NCI-H526 (cell line): ENCODE results near the gene PLSCR5.
A peak's percentile ranks its signal among the peaks of the same experiment; 100 is the strongest.

Source experiments
- DNase-seq, 2 experiments: peaks; one replicate each; lab custom pipeline; 2025; lab: John Stamatoyannopoulos, UW

Gene PLSCR5

DNA sequence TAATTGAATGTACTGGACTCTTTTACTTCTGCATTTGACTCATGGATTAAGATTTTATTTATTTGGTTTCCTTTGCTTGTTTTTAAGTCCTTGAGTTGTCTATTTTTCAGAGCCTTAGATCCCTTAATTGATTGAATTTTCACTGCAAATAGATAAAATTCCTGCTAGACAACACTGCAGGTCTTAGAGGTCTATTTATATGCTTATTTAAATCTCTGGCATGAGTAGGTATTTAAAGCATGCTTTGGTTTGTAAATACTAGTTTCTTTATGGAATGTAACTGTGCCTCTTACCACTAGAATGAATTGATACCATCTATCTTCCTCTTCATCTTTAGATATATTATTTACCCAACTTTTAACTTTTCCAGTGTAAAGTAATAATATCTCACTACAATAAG is 20.0 kb downstream of the PLSCR5 start:
- no peak for DNase-seq

DNA sequence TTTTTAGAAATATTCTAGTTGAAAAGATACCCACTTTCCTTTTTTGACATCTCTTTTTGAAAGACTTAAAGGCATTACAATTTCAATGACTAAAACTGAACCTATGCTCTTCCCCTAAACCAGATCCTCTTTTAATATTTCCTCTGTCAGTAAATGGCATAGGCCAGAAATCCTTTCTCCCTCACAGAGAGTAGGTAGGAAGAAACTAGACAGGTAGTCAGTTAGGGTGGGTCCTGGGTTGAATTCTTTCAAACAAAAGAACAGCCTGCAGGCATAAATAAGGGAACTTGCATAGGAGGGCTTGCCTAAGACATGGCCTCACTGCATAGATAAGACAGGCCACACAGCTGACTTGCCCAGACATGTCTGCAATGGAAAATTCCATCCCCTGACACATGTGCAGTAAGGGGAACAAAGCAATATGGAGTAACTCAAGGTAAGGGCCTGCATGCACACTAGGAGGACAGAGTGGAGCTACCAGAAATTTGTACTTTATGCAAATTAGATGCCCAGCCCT is 23.1 kb downstream of the PLSCR5 start:
- DNase-seq, result peak; percentile 6 to 16

- DNase-seq, result no peak
Measured at GRCh38 chr3:146581080-146581601, 24.0 kb downstream of the PLSCR5 start.

- peak in 1 of 2 experiments; percentile 69 for DNase-seq
Measured at GRCh38 chr3:146577662-146578061, 27.5 kb downstream of the PLSCR5 start.

DNA sequence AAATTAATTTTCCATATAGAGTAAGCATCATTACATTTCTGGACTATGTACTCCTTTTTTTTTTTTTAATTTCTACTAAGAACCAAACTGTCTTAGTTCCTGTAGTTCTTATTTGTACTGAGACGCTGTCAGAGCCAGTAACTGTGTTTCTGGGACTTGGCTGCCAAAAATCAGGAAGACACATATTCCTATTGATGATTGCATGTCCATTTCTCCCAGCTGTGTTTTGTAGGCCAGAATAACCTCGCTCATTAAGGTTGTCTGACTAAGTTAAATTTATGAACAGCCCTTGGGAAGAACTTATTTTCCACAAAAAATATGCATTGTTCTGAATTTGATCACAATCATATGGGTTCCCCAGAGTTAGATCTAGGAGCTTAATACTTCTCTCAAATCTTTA is 29.5 kb downstream of the PLSCR5 start:
- DNase-seq, result no peak

DNA sequence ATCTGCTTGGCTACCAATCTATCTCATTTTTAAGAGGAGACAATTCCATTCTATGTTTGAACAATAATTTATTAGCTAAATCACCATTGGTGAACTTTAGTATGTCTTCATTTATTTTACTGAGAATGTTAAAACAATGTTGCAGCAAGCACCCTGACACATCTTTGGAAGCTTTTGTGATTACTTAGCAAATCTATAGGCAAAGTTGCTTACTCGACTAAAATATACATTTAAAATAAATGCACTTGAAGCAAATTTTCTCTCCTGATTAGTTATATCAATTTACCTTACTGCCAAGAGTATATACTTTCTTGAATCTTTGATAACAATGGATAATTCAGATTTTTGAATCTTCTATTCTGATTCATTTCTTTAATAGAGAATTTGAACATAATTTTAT is 31.0 kb downstream of the PLSCR5 start:
- DNase-seq, result no peak

DNA sequence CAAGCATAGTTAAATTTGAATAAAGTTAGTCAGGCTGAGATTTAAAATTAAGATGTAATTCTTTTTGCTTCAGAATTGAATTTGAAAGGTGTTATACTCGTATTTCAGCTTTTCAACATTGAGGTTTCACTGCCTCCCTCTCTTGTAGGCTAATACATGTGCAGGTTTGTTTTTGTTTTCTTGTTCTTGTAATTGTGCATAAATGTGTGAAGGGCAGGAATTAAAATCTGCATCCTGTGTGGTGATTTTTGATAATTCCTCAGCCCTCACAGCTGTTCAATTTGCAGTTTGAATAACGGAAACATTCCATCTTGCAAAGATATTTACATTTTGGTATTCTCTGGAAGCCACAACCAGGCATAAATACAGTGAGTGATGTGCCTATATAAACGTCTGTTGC is 35.8 kb downstream of the PLSCR5 start:
- peak in 1 of 2 experiments; percentile 17 for DNase-seq

- no peak for DNase-seq
Measured at GRCh38 chr3:146566138-146566537, 39.0 kb downstream of the PLSCR5 start.

DNA sequence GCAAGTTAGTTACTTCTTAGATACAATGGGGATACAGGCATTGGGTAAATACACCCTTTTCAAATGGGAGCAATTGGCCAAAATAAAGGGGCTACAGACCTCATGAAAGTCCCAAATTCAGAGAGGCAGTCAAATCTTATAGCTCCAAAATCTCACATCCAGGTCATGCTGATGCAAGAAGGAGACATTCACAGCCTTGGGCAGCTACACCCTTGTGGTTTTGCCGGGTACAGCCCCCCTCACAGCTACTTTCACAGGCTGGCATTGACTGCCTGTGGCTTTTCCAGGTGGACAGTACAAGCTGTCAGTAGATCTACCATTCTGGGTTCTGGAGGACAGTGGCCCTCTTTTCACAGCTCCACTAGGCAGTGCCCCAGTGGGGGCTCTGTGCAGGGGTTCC is 43.3 kb downstream of the PLSCR5 start:
- DNase-seq, result no peak

DNA sequence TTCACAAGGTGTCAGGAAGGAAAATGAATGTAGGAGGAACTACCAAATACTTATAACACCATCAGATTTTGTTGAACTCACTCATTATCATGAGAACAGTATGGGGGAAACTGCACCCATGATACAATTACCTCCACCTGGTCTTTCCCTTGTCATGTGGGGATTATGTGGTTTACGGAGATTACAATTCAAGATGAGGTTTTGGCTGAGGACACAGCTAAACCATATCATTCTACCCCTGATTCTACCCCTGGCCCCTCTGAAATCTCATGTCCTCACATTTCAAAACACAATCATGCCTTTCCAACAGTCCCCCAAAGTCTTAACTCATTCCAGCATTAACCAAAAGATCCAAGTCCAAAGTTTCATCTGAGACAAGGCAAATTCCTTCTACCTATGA is 43.7 kb downstream of the PLSCR5 start:
- DNase-seq, result no peak

DNA sequence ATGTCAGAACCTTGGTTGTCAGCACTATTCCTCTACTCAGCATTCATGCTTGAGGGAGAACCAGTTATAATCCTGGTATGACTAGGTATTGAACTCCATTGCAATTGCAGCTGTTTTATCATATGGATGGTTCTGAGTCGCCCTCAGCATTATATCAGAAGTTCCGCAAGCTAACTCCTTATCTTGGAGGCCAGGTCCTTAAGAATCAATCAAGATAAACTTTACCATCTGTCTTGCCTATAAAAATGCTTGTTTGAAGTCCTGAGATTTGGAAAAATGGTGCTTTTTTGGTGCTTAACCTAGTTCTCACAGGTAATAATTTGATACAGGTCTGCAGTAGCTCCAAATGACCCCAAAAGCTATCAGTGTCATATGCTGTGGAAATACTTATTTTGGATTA is 44.5 kb downstream of the PLSCR5 start:
- DNase-seq, result no peak

GRCh38 chr3:146559388-146559787 is 45.8 kb downstream of the PLSCR5 start:
- no peak for DNase-seq

GRCh38 chr3:146558781-146559180 is 46.4 kb downstream of the PLSCR5 start:
- no peak for DNase-seq

DNA sequence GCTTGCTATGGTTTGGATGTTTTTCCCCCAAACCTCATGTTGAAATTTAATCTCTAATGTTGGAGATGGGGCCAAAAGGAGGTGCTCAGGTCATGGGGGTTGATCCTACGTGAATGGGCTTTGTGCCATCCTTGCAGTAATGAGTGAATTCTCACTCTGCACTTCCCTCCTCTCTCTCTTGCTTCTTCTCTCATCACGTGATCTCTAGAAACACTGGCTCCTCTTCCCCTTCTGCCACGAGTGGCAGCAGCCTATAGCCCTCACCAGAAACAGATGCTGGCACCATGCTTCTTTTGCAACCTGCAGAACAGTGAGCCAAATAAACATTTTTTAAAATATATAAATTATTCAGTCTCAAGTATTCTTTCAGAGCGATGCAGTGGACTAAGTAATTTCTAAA is 47.4 kb downstream of the PLSCR5 start:
- DNase-seq, result no peak

- DNase-seq, result no peak
Measured at GRCh38 chr3:146555311-146555710, 49.8 kb downstream of the PLSCR5 start.

GRCh38 chr3:146554151-146554760 is 50.9 kb downstream of the PLSCR5 start:
- no peak for DNase-seq

- DNase-seq, result peak in 1 of 2 experiments; percentile 20
Measured at GRCh38 chr3:146550743-146551510, 54.2 kb downstream of the PLSCR5 start.

DNA sequence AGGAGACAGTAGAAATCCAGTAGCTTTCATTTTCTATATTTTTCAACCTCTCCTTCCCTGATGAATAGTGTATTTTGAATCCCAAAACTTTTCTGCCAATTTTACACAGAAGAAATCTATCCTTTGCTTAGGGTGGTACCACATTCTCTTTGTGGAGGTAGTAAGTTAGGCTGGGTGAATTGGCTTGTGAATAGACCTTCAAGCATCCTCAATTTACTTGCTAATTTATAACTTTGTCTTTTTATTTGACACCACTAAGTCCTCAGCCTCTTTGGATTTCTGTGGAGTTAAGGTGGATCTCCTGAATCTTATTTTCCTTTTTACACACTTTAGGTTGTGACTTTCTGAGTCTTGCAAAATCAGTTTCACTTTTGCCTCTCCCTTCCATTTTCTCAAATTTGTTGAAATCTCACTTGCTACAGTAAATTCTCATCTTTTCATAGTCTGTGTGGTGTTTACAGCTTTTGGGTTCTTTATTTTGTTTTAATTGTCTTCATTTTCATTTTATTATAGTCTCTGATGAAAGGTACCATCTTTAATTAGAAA is 55.0 kb downstream of the PLSCR5 start:
- DNase-seq, result no peak

- no peak for DNase-seq
Measured at GRCh38 chr3:146547235-146547835, 57.8 kb downstream of the PLSCR5 start.

DNA sequence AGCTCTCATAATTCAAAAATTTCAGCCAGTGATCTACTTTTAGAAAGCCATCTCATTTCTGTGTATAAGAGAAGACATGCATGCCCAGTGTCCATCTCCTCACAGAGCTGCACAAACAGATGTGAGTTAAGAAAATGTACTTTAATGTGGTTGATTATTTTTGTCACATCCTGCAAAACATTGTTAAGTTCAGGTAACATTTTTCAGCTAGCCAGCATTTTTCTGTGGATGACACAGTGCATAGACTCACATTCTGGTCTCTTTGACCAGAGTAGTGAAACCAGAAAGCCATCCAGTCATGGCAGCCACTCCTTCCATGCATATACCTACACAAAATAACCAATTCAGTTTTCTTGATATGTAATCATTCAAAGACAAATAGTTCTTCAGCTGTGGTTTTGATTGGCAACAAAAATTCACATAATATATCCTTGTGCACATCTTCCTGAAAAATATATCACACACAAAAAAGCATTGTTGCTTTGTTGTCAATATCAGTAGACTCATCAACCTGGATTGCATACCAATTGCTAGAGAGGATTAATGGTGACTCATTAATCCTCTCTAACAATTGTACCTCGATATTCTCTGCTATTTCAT is 58.7 kb downstream of the PLSCR5 start:
- DNase-seq, result no peak

DNA sequence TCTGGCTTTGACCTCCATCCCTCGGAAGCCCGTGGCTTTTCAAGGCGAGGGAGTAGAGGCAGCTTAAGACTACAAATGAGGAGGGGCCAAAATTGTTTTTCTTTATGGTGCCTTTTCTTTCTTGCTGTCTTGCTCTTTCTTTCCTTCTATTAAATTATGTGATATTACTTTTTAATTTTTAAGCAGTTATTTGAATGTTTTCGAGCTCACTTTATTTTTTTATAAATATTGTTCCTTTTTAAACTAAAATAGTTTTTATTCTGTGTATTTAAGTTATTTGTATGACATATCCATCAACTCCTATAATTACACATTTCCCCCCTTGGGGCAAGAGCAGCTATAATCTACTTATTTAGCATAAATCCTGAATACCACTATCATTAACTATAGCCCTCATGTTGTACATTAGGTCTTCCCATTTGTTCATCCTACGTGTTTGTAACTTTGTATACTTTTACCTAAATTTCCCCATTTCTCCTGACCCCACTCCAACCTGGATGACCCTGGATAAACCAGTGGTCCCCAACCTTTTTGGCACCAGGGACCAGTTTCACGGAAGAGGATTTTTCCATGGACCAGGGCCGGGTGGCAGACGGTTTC is 60.1 kb downstream of the PLSCR5 start:
- DNase-seq, result no peak
